SK-N-SH (cell line): ENCODE measurements around the gene TTC28.

ENCODE experiments used
- NFIC ChIP-seq: IDR thresholded peaks from 2 replicates; pipeline ENCODE4 v1.4.0; 2012; ENCODE audit warnings: borderline replicate concordance
- TF ChIP-seq, protein P1 (sequence below): fragments of 150-350 bp; IDR thresholded peaks from 2 replicates; pipeline ENCODE4 v1.6.1; 2017; ENCODE audit warnings: antibody characterized with exemption, low read length, low read depth, borderline replicate concordance

DNA sequence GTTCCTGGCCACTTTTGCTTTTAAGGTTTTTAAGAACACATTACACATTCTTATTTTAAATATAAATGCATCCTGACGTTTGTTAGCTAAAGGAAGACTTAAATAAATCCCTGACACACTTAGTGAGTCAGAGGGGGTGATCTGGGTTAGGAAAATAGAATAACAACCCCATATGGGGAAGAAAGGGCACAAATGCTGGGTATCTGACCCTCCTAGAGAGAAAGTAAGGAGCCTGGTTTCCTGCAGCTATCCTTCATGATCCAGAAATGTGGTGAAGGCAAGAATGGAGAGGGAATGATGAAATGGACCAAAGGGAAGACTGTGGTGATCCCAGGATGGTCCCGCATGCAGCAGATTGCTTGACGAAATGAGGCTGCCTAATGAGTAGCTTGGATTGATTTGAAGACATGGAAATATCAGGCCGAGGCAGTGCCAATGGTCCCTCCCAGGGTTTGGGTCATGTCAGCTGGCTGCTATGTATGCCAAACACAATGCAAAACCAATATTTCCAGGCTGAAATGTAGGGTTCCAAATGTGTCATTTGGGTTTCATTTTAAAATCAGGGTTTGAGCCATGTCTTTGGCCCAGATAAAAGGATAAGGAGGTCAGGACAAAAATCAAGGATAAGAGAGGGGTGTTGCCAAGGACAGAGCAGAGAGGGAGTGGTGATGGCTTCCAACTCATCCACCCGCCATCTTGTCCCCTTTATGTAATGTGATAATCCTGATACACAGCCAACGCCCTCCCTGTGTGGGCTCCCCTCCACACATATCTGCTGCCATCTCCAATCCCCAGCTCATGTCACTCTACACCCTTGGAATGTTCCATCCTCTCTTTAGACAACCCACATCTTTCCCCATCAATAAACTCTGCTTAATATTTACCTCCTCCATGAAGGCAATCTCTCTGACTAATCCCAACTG lies 625.5 kb downstream of the TTC28 start:
- TF ChIP-seq NFIC, result no peak
- TF ChIP-seq, protein P1, sequence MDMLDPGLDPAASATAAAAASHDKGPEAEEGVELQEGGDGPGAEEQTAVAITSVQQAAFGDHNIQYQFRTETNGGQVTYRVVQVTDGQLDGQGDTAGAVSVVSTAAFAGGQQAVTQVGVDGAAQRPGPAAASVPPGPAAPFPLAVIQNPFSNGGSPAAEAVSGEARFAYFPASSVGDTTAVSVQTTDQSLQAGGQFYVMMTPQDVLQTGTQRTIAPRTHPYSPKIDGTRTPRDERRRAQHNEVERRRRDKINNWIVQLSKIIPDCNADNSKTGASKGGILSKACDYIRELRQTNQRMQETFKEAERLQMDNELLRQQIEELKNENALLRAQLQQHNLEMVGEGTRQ, result no peak
